Upper lobe of left lung (tissue), 4 donors: Measurements from ENCODE around the gene JUNB.

Experiments used
- CTCF ChIP-seq, 6 experiments: fragments of 450-650 bp in 4 of 6; fragments of 200-600 bp in 2 of 6; sonication (generic) in 2 of 6; IDR thresholded peaks; one replicate each; pipeline ENCODE4 v1.5.1; 2016 to 2019; ENCODE audit warnings: antibody characterized with exemption in 6 of 6
- EP300 ChIP-seq, 4 donors: sonication (generic); formaldehyde crosslinking; IDR thresholded peaks; one replicate each; pipeline ENCODE4 v1.5.1; 2017; ENCODE audit warnings: antibody characterized with exemption in 4 of 4, control low read depth in 2 of 4
- POLR2A ChIP-seq, 4 donors: fragments of 450-650 bp; IDR thresholded peaks; one replicate each; pipeline ENCODE4 v1.5.1; 2016 to 2017; ENCODE audit warnings: antibody characterized with exemption in 4 of 4, mild to moderate bottlenecking in 2 of 4
- POLR2AphosphoS5 ChIP-seq, 2 donors: sonication (generic); formaldehyde crosslinking; IDR thresholded peaks; one replicate each; pipeline ENCODE4 v1.5.1; 2017; ENCODE audit warnings: antibody characterized with exemption in 2 of 2

- TF ChIP-seq CTCF (IDR thresholded peaks at IDR 0.05), result no peak
- no peak for TF ChIP-seq POLR2AphosphoS5 (IDR thresholded peaks at IDR 0.05)
- TF ChIP-seq POLR2A (IDR thresholded peaks at IDR 0.05), result no peak
- no peak for TF ChIP-seq EP300 (IDR thresholded peaks at IDR 0.05)
Observed at GRCh38 chr19:12787458-12787857, 3.8 kb upstream of the JUNB start.
